Type B pancreatic cell (in vitro differentiated cells): ENCODE measurements around the gene MPZL1. TPM values are rescaled to one million over a fixed set of nuclear protein-coding genes. Genes with fewer than 3 reads are reported as not detected.
"Not testable (repeated sequence)": the region's sequence is repeated elsewhere in the genome, so short reads cannot be mapped to it uniquely, and the experiment has no call there.

Source experiments
- DNase-seq: peaks from one replicate; pipeline ENCODE4 v3.0.0; 2021; ENCODE audit warnings: mixed read lengths; ENCODE audit not compliant: unreplicated experiment; ENCODE audit errors: extremely low spot score
- H3K27ac Mint-ChIP-seq: 2 replicates; pipeline ENCODE4 v1.8.0; 2021; ENCODE audit warnings: mild to moderate bottlenecking, mixed read lengths
- H3K27me3 Mint-ChIP-seq: 2 replicates; pipeline ENCODE4 v1.8.0; 2021; ENCODE audit warnings: mixed read lengths
- H3K36me3 Mint-ChIP-seq: 2 replicates; pipeline ENCODE4 v1.8.0; 2021; ENCODE audit warnings: mixed read lengths
- H3K4me1 Mint-ChIP-seq: one replicate; pipeline ENCODE4 v1.8.0; 2021; ENCODE audit warnings: mixed read lengths; ENCODE audit not compliant: unreplicated experiment
- H3K4me3 Mint-ChIP-seq: 2 replicates; pipeline ENCODE4 v1.8.0; 2021; ENCODE audit warnings: mild to moderate bottlenecking, mixed read lengths
- H3K9me3 Mint-ChIP-seq: 2 replicates; pipeline ENCODE4 v1.8.0; 2021; ENCODE audit warnings: mixed read lengths
- CTCF ChIP-seq: fragments of 200-600 bp; sonication (generic); conservative IDR thresholded peaks from 2 replicates; pipeline ENCODE4 v1.5.0; 2021; ENCODE audit warnings: antibody characterized with exemption, mild to moderate bottlenecking
- total RNA-seq: library from RNA; stranded (reverse); gene quantifications from 2 replicates; pipeline ENCODE4 v1.2.1, GENCODE V29; 2021; ENCODE audit warnings: low replicate concordance

The MPZL1 gene
- total RNA-seq, 1 donor from 2014 or later = 103 TPM

DNA sequence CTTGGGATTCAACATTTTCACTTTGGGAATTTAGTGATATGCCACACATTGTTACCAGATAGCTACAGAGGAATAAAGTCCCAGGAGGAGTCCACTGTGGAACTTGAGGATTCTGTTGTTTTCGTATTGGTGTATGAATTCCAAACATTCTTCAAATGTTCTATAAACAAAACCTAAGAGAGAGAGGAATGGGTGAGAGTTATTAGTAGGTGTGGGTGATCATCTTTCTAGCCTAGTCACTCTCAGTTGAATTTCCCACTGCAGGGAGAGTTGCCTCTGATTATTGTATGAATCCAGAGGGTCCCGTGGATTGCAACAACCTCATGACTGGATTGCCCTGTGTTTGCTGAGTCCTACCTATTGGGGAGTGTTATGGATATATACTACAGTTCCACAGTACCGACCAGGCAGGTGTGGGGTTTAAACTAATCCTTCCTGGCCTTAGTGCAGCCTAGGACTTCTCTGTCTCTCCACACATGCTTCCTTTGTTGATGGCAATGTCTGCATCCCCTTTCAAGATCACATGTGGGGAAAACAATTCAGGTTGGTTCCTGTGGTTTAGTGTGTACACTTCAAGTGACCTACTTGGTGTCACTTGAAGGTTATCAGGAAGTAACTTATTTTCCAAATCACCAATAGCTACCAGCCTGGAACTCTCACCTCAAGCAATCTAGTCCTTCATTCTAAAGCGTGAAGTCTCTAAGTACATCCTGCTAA, 100.3 kb downstream of the MPZL1 start:
- DNase-seq = no peak
- no peaks in the 10 kb centered on the region for H3K27me3 Mint-ChIP-seq
- peaks cover 4% of the 10 kb centered on the region for H3K9me3 Mint-ChIP-seq
- peaks cover 5% of the 10 kb centered on the region for H3K4me1 Mint-ChIP-seq
- no peak for TF ChIP-seq CTCF
- H3K36me3 Mint-ChIP-seq = no peaks in the 10 kb centered on the region
- no peak overlapping the region for H3K27ac Mint-ChIP-seq
- no peak overlapping the region for H3K4me3 Mint-ChIP-seq

GRCh38 chr1:167824163-167824794, 102.5 kb downstream of the MPZL1 start:
- no peak for DNase-seq
- Mint-ChIP-seq H3K9me3 (peaks cover 4% of the 10 kb centered on the region), H3K4me3 (no peak overlapping the region), H3K4me1 (peaks cover 5% of the 10 kb centered on the region), H3K27me3 (no peaks in the 10 kb centered on the region), H3K36me3 (no peaks in the 10 kb centered on the region), H3K27ac (no peak overlapping the region)
- TF ChIP-seq CTCF = no peak

- no peaks in the 10 kb centered on the region for H3K27me3 Mint-ChIP-seq
- H3K4me3 Mint-ChIP-seq = no peak overlapping the region
- no peaks in the 10 kb centered on the region for H3K36me3 Mint-ChIP-seq
- TF ChIP-seq CTCF = no peak
- no peak overlapping the region for H3K27ac Mint-ChIP-seq
- no peaks in the 10 kb centered on the region for H3K4me1 Mint-ChIP-seq
- H3K9me3 Mint-ChIP-seq = no peaks in the 10 kb centered on the region
- no peak for DNase-seq
Measured at GRCh38 chr1:167825419-167826079, 103.8 kb downstream of the MPZL1 start.

- no peaks in the 10 kb centered on the region for H3K27me3 Mint-ChIP-seq
- H3K4me1 Mint-ChIP-seq = no peaks in the 10 kb centered on the region
- no peak for TF ChIP-seq CTCF
- DNase-seq = no peak
- H3K9me3 Mint-ChIP-seq = no peaks in the 10 kb centered on the region
- H3K4me3 Mint-ChIP-seq = no peak overlapping the region
- no peak overlapping the region for H3K27ac Mint-ChIP-seq
- no peaks in the 10 kb centered on the region for H3K36me3 Mint-ChIP-seq
Measured at GRCh38 chr1:167826127-167826526, 104.3 kb downstream of the MPZL1 start.

- TF ChIP-seq CTCF = no peak
- DNase-seq = no peak
- Mint-ChIP-seq H3K27ac (no peak overlapping the region), H3K9me3 (no peaks in the 10 kb centered on the region), H3K27me3 (no peaks in the 10 kb centered on the region), H3K4me1 (no peaks in the 10 kb centered on the region), H3K4me3 (no peak overlapping the region), H3K36me3 (no peaks in the 10 kb centered on the region)
Measured at GRCh38 chr1:167829868-167830267, 108.1 kb downstream of the MPZL1 start.

GRCh38 chr1:167830668-167831067, 108.9 kb downstream of the MPZL1 start:
- not testable (repeated sequence) for H3K27me3 Mint-ChIP-seq, H3K4me1 Mint-ChIP-seq, H3K4me3 Mint-ChIP-seq, H3K36me3 Mint-ChIP-seq, DNase-seq, H3K27ac Mint-ChIP-seq, H3K9me3 Mint-ChIP-seq
